Measurements from ENCODE around the gene ANTKMT. TPM values are rescaled to one million over a fixed set of nuclear protein-coding genes. Genes with fewer than 3 reads are reported as not detected.

Gene ANTKMT
- total and polyA plus RNA-seq, 4 donors, result 14.0 to 29.7 (median 19.7) TPM

GRCh38 chr16:693364-693763, 27.6 kb upstream of the ANTKMT start:
- Histone ChIP-seq H3K27me3 (ENCODE audit: control insufficient read depth in 4 of 4, insufficient read depth in 4 of 4, low read length in 3 of 4) (peaks cover 2 to 12% (median 7%) of the 10 kb centered on the region in 4 donors), H3K27ac (ENCODE audit: low read depth in 1 of 2, low read length in 2 of 2) (no peak overlapping the region), H3K9ac (ENCODE audit: low read depth in 1 of 2, low read length in 2 of 2) (no peak overlapping the region), H3K4me3 (ENCODE audit: low read depth in 1 of 3, low read length in 3 of 3) (no peak overlapping the region), H3K4me1 (ENCODE audit: control insufficient read depth in 4 of 4, insufficient read depth in 4 of 4, low read length in 3 of 4) (peaks cover 14 to 30% (median 24%) of the 10 kb centered on the region in 4 donors), H3K36me3 (ENCODE audit: control insufficient read depth in 4 of 4, insufficient read depth in 3 of 4, low read depth in 1 of 4, low read length in 3 of 4) (no peaks in the 10 kb centered on the region), H3K9me3 (ENCODE audit: control insufficient read depth in 4 of 4, low read length in 3 of 4) (no peaks in the 10 kb centered on the region)
- WGBS, result 41% methylated on average over 22 of the region's 22 CpGs
- TF ChIP-seq JUND (IDR thresholded peaks at IDR 0.05), result no peak
- no peak for TF ChIP-seq HNF4A (conservative IDR thresholded peaks at IDR 0.05)
- TF ChIP-seq RXRA (IDR thresholded peaks at IDR 0.05), result no peak
- no peak for TF ChIP-seq ATF3 (IDR thresholded peaks at IDR 0.05)
- TF ChIP-seq ZBTB33 (IDR thresholded peaks at IDR 0.05), result no peak
- TF ChIP-seq EGR1 (IDR thresholded peaks at IDR 0.05; ENCODE audit: low read depth in 2 of 2), result no peak
- TF ChIP-seq FOXA2 (IDR thresholded peaks at IDR 0.05), result no peak
- TF ChIP-seq CTCF (IDR thresholded peaks at IDR 0.05; ENCODE audit: low read depth, low read length, missing input control), result no peak
- no peak for TF ChIP-seq REST (IDR thresholded peaks at IDR 0.05)
- no peak for TF ChIP-seq RAD21 (IDR thresholded peaks at IDR 0.05)
- no peak for TF ChIP-seq HNF4G (IDR thresholded peaks at IDR 0.05)
- no peak for TF ChIP-seq MAX (IDR thresholded peaks at IDR 0.05)
- TF ChIP-seq FOXA1 (IDR thresholded peaks at IDR 0.05), result no peak
- no peak for TF ChIP-seq SP1 (IDR thresholded peaks at IDR 0.05)
- TF ChIP-seq TAF1 (conservative IDR thresholded peaks at IDR 0.05), result no peak
- no peak for TF ChIP-seq YY1 (IDR thresholded peaks at IDR 0.05)
- no peak for TF ChIP-seq NR2F2 (IDR thresholded peaks at IDR 0.05)
- TF ChIP-seq GABPA (IDR thresholded peaks at IDR 0.05 in 1 of 2, conservative IDR thresholded peaks at IDR 0.05 in 1 of 2), result no peak
- no peak for DNase-seq (ENCODE audit: low spot score)

Measured in liver (tissue), 9 donors.